A673 (cell line): ENCODE results near the gene AOPEP. TPM values are rescaled to one million over a fixed set of nuclear protein-coding genes. Genes with fewer than 3 reads are reported as not detected.

Experiments
- BruUV-seq: library from RNA; stranded (reverse); fragments of 400-500 nt; replicated peaks from 2 replicates; lab custom pipeline; 2021; lab: Mats Ljungman, UMichigan
- CTCF ChIA-PET: fragments of 300-600 bp; sonication (Branson Sonifier 250); formaldehyde crosslinking; loops from one replicate; lab custom pipeline; 2022; ENCODE audit warnings: antibody characterized with exemption; lab: Charles Lee
- POLR2A ChIA-PET: fragments of 300-600 bp; sonication (Branson Sonifier 250); formaldehyde crosslinking; loops from one replicate; lab custom pipeline; 2022; ENCODE audit warnings: antibody characterized with exemption; ENCODE audit not compliant: low non-redundant PET; lab: Charles Lee
- DNase-seq: peaks from one replicate; pipeline ENCODE4 v3.0.0-alpha.2; 2015; ENCODE audit warnings: low spot score
- H3K27ac ChIP-seq: fragments of 200-600 bp; sonication (generic); 2 replicates; pipeline ENCODE4 v1.5.1; 2016; ENCODE audit warnings: mixed run types, low read depth, mild to moderate bottlenecking, mixed read lengths, antibody characterized with exemption, low read length; ENCODE audit not compliant: poor library complexity, severe bottlenecking
- H3K27me3 ChIP-seq: fragments of 200-600 bp; sonication (generic); replicated peaks from 2 replicates; pipeline ENCODE4 v1.6.1; 2017; ENCODE audit warnings: mixed run types, low read depth, mild to moderate bottlenecking, mixed read lengths, antibody characterized with exemption, low read length; ENCODE audit not compliant: insufficient read depth, poor library complexity
- H3K36me3 ChIP-seq: fragments of 200-600 bp; sonication (generic); 2 replicates; pipeline ENCODE4 v1.6.1; 2016; ENCODE audit warnings: mixed run types, mild to moderate bottlenecking, mixed read lengths, antibody characterized with exemption, low read length; ENCODE audit not compliant: insufficient read depth, poor library complexity, severe bottlenecking
- H3K4me1 ChIP-seq: fragments of 200-600 bp; sonication (generic); 2 replicates; pipeline ENCODE4 v1.6.1; 2017; ENCODE audit warnings: mixed run types, mild to moderate bottlenecking, mixed read lengths, antibody characterized with exemption, low read length; ENCODE audit not compliant: insufficient read depth, poor library complexity, severe bottlenecking
- H3K4me3 ChIP-seq: fragments of 200-600 bp; sonication (generic); 2 replicates; pipeline ENCODE4 v1.5.1; 2016; ENCODE audit warnings: low read depth, mixed run types, mild to moderate bottlenecking, mixed read lengths, low read length; ENCODE audit not compliant: poor library complexity, severe bottlenecking
- H3K9me3 ChIP-seq: fragments of 200-600 bp; sonication (generic); 2 replicates; pipeline ENCODE4 v1.6.1; 2016; ENCODE audit warnings: mixed run types, low read depth, mild to moderate bottlenecking, mixed read lengths, antibody characterized with exemption, low read length; ENCODE audit not compliant: poor library complexity, severe bottlenecking
- EZH2 ChIP-seq: fragments of 200-600 bp; sonication (generic); IDR thresholded peaks from 2 replicates; pipeline ENCODE4 v1.6.1; 2017; ENCODE audit warnings: borderline replicate concordance, low read depth, mild to moderate bottlenecking, mixed read lengths, antibody characterized with exemption, low read length; ENCODE audit not compliant: poor library complexity, severe bottlenecking
- intact Hi-C: fragments of 100-400 bp; cut with micrococcal nuclease; formaldehyde crosslinking; loops from one replicate; pipeline ENCODE4 v1.10.0; 2022; ENCODE audit not compliant: unreplicated experiment
- total RNA-seq: library from RNA; stranded (reverse); gene quantifications from 2 replicates; pipeline ENCODE4 v1.2.3, GENCODE V29; 2021
- TF ChIP-seq, protein P1 (sequence below): fragments of 300-800, 200-600 bp; sonication (generic); conservative IDR thresholded peaks from 2 replicates; pipeline ENCODE4 v1.5.1; 2017; ENCODE audit warnings: low read depth, mild to moderate bottlenecking, antibody characterized with exemption, low read length, moderate library complexity, mixed read lengths

Gene AOPEP
- total RNA-seq, 1 experiment from 2014 or later = 17.5 TPM

DNA sequence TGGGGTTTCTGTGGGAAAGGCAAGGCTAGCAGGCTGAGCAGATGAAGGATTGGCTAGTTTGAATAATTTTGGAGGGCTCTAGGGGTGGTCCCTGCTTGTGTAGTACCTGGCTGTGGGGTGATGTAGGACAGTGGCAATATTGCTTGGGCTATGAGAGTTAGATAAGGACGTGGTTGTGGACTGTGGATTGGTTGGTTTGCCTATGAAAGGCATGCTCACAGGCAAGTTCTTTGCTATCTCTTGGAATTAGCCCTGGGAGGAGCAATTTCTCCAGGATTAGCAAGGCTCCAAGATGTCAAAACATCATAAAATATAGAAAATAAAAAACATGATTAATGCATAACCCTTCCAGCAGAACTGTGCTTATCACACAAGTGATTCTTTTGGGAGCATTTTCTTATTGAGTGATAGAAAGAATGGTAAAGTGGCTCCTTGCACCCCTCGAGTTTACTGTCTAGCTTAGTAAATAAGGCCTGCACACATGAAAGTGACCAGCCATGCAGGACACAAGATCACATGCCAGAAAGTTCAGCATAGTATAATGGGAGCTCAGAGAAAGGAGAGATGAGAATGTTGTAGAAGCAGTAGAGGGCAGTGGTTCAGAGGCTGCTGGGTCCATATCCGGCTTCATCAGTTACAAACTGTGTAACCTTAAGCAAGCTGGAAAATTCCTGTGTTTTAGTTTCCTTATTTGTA lies 13.8 kb downstream of the AOPEP start:
- POLR2A ChIA-PET = no interaction called here

DNA sequence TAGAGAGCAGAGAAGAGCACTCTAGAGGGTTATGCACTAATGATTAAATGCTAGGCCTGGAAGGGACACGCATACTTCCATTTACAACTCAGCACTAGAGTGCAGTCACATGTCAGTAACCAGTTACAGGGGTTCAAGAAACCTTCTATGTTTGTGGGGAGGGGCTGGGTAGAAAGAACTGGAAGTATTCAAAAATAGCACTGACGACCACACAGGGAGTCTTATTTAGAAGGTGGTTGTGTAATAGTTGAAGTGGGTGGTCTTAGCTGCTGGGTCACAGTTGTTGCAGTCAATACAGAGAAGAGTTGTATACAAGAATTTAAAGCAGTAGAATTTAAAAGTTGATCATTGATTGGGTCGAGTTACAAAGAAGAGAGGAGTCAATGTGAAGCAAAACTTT lies 15.4 kb downstream of the AOPEP start:
- no peak overlapping the region for H3K27ac ChIP-seq
- intact Hi-C loops = no loop called here
- TF ChIP-seq, protein P1, sequence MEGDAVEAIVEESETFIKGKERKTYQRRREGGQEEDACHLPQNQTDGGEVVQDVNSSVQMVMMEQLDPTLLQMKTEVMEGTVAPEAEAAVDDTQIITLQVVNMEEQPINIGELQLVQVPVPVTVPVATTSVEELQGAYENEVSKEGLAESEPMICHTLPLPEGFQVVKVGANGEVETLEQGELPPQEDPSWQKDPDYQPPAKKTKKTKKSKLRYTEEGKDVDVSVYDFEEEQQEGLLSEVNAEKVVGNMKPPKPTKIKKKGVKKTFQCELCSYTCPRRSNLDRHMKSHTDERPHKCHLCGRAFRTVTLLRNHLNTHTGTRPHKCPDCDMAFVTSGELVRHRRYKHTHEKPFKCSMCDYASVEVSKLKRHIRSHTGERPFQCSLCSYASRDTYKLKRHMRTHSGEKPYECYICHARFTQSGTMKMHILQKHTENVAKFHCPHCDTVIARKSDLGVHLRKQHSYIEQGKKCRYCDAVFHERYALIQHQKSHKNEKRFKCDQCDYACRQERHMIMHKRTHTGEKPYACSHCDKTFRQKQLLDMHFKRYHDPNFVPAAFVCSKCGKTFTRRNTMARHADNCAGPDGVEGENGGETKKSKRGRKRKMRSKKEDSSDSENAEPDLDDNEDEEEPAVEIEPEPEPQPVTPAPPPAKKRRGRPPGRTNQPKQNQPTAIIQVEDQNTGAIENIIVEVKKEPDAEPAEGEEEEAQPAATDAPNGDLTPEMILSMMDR = no peak
- no peak for TF ChIP-seq EZH2
- no peaks in the 10 kb centered on the region for H3K9me3 ChIP-seq
- CTCF ChIA-PET = no interaction called here
- no peak overlapping the region for H3K4me3 ChIP-seq
- H3K27me3 ChIP-seq = no peaks in the 10 kb centered on the region
- POLR2A ChIA-PET = no interaction called here
- no peaks in the 10 kb centered on the region for H3K4me1 ChIP-seq
- DNase-seq = no peak
- BruUV-seq = no TSS peak
- no peaks in the 10 kb centered on the region for H3K36me3 ChIP-seq

More for the DNA sequence above, 13.8 kb downstream of the AOPEP start:
- CTCF ChIA-PET = interaction anchor here (0.7 kb wide), 1 partner anchor 389 kb away, joined by 3 read pairs; no protein-coding TSS in a partner anchor
- H3K27me3 ChIP-seq = no peaks in the 10 kb centered on the region
- intact Hi-C loops = no loop called here
- no peaks in the 10 kb centered on the region for H3K36me3 ChIP-seq
- no TSS peak for BruUV-seq
- DNase-seq = no peak
- H3K9me3 ChIP-seq = no peaks in the 10 kb centered on the region
- no peak overlapping the region for H3K27ac ChIP-seq
- TF ChIP-seq EZH2 = no peak
- TF ChIP-seq, protein P1 = no peak
- no peaks in the 10 kb centered on the region for H3K4me1 ChIP-seq
- H3K4me3 ChIP-seq = no peak overlapping the region

DNA sequence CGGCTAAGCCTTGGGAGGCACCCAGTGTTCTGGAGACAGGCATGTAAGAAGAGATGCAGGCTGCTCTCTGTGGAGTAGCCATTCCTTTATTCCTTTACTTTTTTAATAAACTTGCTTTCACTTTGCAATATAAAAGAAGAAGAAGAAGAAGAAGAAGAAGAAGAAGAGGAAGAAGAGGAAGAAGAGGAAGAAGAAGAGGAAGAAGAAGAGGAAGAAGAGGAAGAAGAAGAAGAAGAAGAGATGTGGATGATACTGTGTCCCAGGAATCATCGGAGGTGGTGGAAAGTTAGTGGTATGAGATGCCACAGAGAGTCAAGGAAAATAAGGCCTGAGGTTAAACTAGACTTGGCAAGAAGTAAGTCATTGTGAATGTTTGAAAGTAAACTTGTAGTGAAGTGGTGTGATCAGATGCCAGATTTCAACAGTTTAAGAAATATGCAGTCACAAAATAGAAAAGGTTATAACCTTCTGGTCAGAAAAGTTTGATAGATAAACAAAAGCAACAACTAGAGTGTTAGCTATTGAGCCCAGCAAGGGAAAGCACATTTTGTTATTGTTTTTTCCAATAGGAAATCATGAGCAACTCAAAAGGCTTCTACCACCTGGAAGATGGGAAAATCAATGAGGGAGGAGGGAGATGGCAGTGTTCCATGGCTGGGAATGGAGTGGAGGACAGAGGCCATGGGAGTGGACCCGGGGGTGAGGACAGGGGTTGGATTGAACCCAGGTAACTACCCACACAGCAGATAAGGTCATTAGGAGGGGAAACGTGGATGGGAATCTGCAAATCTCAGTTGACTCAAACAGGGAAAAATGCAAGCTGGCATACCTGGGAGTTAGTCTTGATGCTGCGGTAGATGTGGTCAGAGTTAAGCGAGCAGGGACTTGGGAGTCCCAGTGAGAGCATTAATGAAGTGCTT lies 16.8 kb downstream of the AOPEP start:
- TF ChIP-seq, protein P1 = no peak
- TF ChIP-seq EZH2 = no peak
- Histone ChIP-seq H3K4me3 (no peak overlapping the region), H3K9me3 (no peaks in the 10 kb centered on the region), H3K27me3 (no peaks in the 10 kb centered on the region), H3K4me1 (no peaks in the 10 kb centered on the region), H3K27ac (no peak overlapping the region), H3K36me3 (no peaks in the 10 kb centered on the region)
- POLR2A ChIA-PET = no interaction called here
- intact Hi-C loops = no loop called here
- BruUV-seq = no TSS peak
- no peak for DNase-seq
- CTCF ChIA-PET = no interaction called here
